Measurements from ENCODE around the gene KLHL6.

DNA sequence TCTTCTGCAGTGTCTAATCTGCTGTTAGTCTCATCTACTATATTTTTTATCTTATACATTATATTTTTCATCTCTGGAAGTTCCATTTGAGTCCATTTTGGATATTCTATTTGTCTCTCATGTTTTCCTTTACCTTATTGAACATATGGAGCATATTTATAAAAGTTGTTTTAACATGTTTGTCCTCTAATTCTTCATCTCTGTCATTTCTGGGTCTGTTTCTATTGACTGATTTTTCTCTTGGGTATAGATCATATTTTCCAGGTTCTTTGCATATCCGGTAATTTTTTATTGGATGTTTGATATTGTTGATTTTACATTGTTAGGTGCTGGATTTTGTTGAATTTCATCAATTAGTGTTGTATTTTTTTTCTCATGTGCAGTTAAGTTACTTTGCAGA is 42.5 kb upstream of the KLHL6 start:
- TF ChIP-seq, protein P1, sequence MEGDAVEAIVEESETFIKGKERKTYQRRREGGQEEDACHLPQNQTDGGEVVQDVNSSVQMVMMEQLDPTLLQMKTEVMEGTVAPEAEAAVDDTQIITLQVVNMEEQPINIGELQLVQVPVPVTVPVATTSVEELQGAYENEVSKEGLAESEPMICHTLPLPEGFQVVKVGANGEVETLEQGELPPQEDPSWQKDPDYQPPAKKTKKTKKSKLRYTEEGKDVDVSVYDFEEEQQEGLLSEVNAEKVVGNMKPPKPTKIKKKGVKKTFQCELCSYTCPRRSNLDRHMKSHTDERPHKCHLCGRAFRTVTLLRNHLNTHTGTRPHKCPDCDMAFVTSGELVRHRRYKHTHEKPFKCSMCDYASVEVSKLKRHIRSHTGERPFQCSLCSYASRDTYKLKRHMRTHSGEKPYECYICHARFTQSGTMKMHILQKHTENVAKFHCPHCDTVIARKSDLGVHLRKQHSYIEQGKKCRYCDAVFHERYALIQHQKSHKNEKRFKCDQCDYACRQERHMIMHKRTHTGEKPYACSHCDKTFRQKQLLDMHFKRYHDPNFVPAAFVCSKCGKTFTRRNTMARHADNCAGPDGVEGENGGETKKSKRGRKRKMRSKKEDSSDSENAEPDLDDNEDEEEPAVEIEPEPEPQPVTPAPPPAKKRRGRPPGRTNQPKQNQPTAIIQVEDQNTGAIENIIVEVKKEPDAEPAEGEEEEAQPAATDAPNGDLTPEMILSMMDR (IDR thresholded peaks at IDR 0.05; ENCODE audit: insufficient read depth, low read depth, low read length): no peak
- TF ChIP-seq EZH2 (IDR thresholded peaks at IDR 0.05; ENCODE audit: insufficient read depth, low read length): no peak

Data from astrocyte (in vitro differentiated cells and primary cell).